Ishikawa (cell line): ENCODE data around the gene TRPM2.

Source experiments
- CEBPB ChIP-seq: IDR thresholded peaks from 2 replicates; pipeline ENCODE4 v1.6.1; 2012
- CREB1 ChIP-seq: IDR thresholded peaks from 2 replicates; pipeline ENCODE4 v1.6.1; 2012; ENCODE audit warnings: low read depth
- EGR1 ChIP-seq: IDR thresholded peaks from 2 replicates; pipeline ENCODE4 v1.6.1; 2012
- EP300 ChIP-seq: IDR thresholded peaks from 2 replicates; pipeline ENCODE4 v1.6.1; 2012; ENCODE audit warnings: borderline replicate concordance
- FOXM1 ChIP-seq: IDR thresholded peaks from 2 replicates; pipeline ENCODE4 v1.6.1; 2012; ENCODE audit warnings: low read depth, borderline replicate concordance
- NFIC ChIP-seq: IDR thresholded peaks from 2 replicates; pipeline ENCODE4 v1.6.1; 2012
- RAD21 ChIP-seq: IDR thresholded peaks from 2 replicates; pipeline ENCODE4 v1.6.1; 2012; ENCODE audit warnings: low read depth
- TAF1 ChIP-seq: IDR thresholded peaks from 2 replicates; pipeline ENCODE4 v1.6.1; 2012; ENCODE audit warnings: low read depth, mild to moderate bottlenecking
- TCF12 ChIP-seq: IDR thresholded peaks from 2 replicates; pipeline ENCODE4 v1.6.1; 2012; ENCODE audit warnings: low read depth
- TEAD4 ChIP-seq: IDR thresholded peaks from 2 replicates; pipeline ENCODE4 v1.6.1; 2012
- YY1 ChIP-seq: IDR thresholded peaks from 2 replicates; pipeline ENCODE4 v1.6.1; 2012; ENCODE audit warnings: low read depth
- ZBTB7A ChIP-seq: IDR thresholded peaks from 2 replicates; pipeline ENCODE4 v1.6.1; 2012; ENCODE audit warnings: low read depth
- TF ChIP-seq, protein P1 (sequence below): IDR thresholded peaks from 2 replicates; pipeline ENCODE4 v1.6.1; 2012
- TF ChIP-seq, protein P2 (sequence below): IDR thresholded peaks from 2 replicates; pipeline ENCODE4 v1.6.1; 2012
- TF ChIP-seq, protein P3 (sequence below): IDR thresholded peaks from 2 replicates; pipeline ENCODE4 v1.6.1; 2012; ENCODE audit warnings: low read depth, mild to moderate bottlenecking

Gene TRPM2

DNA sequence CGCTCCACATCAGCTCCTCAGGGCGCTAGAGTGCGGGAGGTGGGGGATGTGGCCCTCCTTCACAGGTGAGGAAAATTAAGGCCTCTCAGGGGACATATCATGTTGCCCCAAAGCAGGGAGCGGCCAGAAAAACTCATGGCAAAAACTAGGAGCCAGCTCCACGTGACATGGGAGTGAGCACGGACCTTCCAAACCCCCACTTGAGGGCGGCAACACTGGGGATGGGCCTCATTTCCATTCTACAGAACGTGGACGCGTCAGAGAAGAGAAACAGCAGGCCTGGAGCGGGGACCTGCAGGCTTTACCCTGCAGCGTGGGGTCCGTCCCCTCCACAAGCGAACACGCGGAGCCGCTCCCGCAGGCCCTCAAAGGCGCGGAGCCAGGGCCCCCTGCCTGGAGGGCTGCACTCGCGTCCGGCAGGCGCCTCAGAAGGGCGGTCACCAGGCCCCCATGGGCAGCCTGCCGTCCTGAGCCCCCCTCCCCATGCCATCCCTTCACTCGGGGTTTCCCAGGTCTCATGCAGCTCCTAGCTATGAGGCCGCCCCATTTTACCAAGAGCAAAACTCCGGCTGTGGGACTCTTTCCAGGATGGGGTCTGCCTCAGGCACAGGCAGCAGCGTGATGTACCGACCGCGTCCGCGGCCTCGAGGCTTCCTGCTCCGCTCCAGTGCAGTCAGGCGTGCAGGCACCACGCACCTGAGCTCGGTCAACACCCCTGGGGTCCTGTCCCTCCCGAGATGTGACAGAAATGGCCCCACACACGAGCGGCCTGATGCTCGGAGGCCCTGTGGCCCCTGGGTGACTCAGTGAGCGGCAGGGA, 19.7 kb upstream of the TRPM2 start:
- TF ChIP-seq TEAD4 (no peak), YY1 (no peak), ZBTB7A (no peak)

DNA sequence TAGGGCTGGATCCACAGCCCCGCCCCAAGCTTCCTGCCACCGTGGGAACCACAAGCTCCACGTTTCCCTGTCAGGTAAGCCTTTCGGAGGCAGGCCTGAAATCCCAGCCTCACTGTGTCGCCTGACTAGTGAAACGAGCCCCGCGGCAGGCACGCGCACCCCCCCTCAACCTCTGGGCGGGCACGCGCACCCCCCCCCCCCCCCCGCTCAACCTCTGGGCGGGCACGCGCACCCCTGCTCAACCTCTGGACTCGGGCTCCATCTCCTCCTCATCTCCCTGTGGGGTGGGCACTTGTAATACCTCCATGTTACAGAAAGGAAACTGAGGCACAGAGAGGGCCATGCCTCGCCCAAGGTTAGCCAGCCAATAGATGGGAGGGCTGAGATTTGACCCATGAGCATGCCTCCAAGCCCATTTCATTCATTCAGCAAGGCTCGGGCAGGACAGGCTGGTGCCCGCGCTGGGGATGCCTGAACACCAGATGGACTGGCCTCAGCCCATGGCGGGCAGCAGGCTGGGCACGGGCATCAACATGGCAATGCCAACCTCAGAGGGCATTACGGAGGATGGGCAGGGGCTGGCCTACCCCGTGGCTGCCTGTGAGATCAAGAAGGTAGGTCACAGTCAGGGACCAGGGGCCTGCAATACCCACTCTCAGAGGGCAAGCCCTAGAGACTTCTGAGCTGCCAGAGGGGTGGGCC, 18.9 kb upstream of the TRPM2 start:
- no peak for TF ChIP-seq NFIC
- TF ChIP-seq FOXM1 = no peak
- no peak for TF ChIP-seq TAF1

DNA sequence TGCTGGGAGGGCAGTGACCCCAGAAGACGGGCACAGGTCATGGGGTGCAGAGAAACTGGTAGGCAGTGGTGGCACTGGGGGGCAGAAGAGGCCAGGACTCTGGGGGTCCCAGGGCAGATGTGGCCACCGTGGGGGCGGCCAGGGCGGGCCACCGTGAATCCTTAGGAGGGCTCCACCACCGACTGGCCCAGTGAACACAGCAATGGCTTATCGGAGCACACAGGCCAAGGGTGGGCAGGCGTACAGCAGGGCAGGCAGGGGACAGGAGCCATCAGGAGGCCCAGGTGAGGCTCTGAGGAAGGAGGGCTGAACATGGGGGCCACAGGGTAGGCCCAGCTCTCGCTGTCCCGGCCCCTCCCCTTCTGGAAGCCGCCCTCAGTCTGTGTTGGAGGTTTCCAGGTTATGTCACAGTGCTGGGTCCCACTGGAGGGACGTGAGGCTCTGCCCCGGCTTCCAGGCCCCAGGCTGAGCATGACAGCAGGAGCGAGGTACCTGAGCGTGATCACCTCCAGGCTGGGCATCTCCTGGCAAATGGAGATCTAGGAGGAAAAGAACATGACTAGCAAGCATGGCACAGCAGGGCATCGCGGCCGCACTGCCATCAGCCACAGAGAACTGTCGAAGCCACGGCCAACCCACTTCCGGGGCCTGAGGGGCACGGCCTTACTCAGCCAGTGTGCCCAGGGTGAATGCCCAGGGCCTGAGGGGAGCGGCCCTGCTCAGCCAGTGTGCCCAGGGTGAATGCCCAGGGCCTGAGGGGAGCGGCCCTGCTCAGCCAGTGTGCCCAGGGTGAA, 18.0 kb upstream of the TRPM2 start:
- no peak for TF ChIP-seq RAD21

DNA sequence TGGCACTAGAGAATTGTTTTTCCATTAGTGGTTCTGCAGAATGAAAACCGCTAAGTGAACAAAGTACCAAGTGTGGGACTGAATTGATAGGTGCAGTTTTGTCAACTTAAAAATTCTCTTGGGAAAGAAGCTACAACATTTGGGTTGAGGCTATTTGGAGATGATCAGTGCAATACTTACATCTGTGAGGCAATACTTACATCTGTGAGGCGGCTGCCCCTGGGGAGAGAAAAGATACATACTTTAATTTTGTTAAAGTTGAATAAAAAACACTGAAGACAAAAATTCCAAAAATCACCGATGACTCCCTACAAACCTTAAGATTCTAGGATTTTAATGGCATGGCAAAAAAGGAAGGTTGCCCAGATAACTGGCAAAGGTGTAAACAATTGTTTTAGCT, 16.0 kb upstream of the TRPM2 start:
- TF ChIP-seq ZBTB7A = no peak
- TF ChIP-seq, protein P1, sequence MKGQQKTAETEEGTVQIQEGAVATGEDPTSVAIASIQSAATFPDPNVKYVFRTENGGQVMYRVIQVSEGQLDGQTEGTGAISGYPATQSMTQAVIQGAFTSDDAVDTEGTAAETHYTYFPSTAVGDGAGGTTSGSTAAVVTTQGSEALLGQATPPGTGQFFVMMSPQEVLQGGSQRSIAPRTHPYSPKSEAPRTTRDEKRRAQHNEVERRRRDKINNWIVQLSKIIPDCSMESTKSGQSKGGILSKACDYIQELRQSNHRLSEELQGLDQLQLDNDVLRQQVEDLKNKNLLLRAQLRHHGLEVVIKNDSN = no peak
- no peak for TF ChIP-seq NFIC
- TF ChIP-seq YY1 = no peak
- no peak for TF ChIP-seq FOXM1
- no peak for TF ChIP-seq RAD21
- no peak for TF ChIP-seq TEAD4
- no peak for TF ChIP-seq EP300
- no peak for TF ChIP-seq EGR1
- no peak for TF ChIP-seq TCF12
- no peak for TF ChIP-seq CREB1
- TF ChIP-seq, protein P2, sequence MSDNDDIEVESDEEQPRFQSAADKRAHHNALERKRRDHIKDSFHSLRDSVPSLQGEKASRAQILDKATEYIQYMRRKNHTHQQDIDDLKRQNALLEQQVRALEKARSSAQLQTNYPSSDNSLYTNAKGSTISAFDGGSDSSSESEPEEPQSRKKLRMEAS = no peak
- TF ChIP-seq, protein P3, sequence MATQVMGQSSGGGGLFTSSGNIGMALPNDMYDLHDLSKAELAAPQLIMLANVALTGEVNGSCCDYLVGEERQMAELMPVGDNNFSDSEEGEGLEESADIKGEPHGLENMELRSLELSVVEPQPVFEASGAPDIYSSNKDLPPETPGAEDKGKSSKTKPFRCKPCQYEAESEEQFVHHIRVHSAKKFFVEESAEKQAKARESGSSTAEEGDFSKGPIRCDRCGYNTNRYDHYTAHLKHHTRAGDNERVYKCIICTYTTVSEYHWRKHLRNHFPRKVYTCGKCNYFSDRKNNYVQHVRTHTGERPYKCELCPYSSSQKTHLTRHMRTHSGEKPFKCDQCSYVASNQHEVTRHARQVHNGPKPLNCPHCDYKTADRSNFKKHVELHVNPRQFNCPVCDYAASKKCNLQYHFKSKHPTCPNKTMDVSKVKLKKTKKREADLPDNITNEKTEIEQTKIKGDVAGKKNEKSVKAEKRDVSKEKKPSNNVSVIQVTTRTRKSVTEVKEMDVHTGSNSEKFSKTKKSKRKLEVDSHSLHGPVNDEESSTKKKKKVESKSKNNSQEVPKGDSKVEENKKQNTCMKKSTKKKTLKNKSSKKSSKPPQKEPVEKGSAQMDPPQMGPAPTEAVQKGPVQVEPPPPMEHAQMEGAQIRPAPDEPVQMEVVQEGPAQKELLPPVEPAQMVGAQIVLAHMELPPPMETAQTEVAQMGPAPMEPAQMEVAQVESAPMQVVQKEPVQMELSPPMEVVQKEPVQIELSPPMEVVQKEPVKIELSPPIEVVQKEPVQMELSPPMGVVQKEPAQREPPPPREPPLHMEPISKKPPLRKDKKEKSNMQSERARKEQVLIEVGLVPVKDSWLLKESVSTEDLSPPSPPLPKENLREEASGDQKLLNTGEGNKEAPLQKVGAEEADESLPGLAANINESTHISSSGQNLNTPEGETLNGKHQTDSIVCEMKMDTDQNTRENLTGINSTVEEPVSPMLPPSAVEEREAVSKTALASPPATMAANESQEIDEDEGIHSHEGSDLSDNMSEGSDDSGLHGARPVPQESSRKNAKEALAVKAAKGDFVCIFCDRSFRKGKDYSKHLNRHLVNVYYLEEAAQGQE = no peak
- no peak for TF ChIP-seq CEBPB
- no peak for TF ChIP-seq TAF1

DNA sequence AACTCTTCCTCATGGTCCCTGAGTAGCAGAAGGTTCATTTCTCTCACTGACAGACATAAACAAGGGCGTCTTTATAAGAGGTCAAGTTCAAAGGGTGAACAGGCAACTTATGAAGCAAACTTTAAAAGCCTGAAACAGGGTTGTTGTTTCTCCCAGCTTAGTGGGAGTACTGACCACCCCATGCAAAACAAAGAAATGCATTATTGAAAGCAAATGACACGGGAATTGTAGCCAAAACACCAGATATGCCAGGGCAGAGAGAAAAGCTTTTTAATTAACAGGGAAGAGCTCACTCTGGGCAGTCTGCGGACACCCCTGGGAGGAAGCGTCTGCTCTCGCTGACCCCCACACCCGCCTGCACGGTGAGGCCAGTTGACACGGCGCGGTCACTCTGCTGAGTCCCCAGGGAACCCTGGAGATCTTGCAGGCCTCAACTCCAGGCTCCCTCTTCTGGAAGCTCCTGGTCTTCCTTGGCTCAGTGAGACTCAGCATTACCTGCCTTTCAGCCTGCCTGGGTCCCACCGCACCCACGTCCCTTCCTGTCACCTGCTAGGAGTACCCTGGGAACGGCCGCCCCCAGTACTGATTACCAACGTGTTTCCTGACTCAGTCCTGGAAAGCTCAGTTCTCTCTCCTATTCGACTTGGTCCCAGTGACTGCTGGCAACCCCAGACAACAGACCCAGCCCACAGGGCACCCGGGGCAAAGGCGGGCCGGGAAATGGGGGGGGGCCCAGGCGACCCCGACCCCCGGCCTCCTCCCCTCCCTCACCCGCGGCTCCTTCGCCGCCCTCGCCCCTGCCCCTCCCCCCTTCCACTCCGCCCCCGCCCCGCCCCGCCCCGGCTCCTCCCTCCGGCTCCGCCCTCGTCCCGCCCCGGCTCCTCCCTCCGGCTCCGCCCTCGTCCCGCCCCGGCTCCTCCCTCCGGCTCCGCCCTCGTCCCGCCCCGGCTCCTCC, 15.2 kb upstream of the TRPM2 start:
- TF ChIP-seq TCF12 = no peak
- TF ChIP-seq ZBTB7A = peak; percentile 95
- peak; percentile 34; the same call in 1 of the 2 replicates for TF ChIP-seq RAD21

DNA sequence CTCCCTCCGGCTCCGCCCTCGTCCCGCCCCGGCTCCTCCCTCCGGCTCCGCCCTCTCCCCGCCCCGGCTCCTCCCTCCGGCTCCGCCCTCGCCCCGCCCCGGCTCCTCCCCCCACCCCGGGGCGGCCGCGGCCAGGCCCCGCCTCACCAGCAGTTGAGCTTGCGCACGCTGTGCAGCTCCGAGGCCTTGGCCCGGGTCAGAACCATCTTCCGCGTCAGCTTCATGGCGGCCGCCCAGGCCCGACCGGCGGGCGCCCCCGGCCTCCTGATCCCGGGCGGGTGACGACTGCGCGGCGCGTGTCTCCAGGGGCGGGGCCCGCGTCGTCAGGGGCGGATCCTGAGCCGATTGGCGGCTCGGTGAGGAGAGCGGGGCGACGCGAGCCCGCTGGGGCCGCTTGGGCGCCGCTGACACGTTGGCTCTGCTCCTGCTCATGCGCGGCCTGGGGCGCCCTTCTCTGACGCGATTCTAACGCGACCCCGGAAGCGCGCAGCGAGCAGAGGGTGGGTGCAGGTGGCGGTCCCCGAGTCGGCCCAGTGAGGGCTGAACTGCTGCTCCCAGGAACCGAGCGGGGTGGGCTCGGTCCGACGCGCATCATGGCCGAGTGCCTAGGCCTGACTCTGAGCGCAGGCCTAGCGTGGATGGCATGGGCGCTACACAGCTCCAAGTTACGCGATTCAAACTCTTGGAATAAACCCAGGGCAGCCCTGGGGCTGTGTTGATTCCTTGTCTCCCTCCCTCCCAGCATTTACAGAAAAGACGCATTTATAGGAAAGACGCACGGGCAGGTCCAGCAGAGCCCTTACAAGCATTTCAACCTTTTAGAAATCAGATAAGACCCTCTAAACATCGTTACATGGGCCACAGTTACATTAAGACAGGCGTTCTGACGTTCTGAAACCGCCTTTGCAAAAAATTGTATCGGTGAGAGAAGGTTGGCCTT, 14.2 kb upstream of the TRPM2 start, which contains the start of gene CFAP410:
CFAP410 (minus strand) TSS at position 420 of the 940 bp plus-strand sequence; CDS start at position 224, 196 bp downstream.
- TF ChIP-seq CREB1 = peak; percentile 97
- no peak for TF ChIP-seq ZBTB7A
- no peak for TF ChIP-seq EGR1
- TF ChIP-seq CEBPB = no peak
- peak; percentile 86 for TF ChIP-seq TAF1
- TF ChIP-seq, protein P1 = no peak
- no peak; the same call in 1 of the 2 replicates for TF ChIP-seq NFIC
- TF ChIP-seq TEAD4 = peak; percentile 8; the same call in 1 of the 2 replicates
- TF ChIP-seq, protein P3 = no peak
- TF ChIP-seq, protein P2 = peak; percentile 87
- no peak; the same call in 1 of the 2 replicates for TF ChIP-seq EP300
- TF ChIP-seq TCF12 = peak; percentile 72
- no peak for TF ChIP-seq RAD21
- no peak for TF ChIP-seq FOXM1
- TF ChIP-seq YY1 = peak; percentile 82
